WI38 (cell line): ENCODE results near the gene NMNAT1.

Experiments
- H3K4me3 ChIP-seq: 2 replicates; pipeline ENCODE4 v1.5.1; 2011; ENCODE audit warnings: low read depth, mild to moderate bottlenecking, control low read depth, low read length
- TF ChIP-seq, protein P1 (sequence below): IDR thresholded peaks from 2 replicates; pipeline ENCODE4 v1.5.1; 2012; ENCODE audit warnings: low read depth, mild to moderate bottlenecking, control low read depth, low read length

The NMNAT1 gene

DNA sequence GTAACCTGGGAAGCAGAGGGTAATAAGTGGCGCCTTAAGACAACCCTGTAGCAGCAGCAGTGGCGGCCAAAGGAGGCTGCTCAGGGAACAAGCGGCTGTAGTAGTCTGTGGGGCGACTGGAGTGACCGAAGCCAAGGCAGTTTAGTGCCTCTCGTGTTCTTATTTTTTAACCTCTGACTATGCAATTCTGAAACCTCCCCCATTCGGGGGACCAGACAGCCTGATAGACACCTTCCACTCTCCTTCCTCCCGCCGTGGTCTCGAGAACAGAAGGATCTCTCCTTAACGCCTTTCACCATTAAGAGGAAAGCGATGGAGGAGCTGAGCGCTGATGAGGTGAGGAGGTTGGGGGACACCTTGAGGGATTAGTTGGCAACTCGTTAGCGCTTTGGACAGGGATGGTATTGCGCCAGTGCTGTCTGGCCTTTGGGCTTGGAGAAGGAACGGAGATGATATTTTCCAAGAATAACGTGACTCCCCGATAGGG lies 90.1 kb downstream of the NMNAT1 start:
- TF ChIP-seq, protein P1, sequence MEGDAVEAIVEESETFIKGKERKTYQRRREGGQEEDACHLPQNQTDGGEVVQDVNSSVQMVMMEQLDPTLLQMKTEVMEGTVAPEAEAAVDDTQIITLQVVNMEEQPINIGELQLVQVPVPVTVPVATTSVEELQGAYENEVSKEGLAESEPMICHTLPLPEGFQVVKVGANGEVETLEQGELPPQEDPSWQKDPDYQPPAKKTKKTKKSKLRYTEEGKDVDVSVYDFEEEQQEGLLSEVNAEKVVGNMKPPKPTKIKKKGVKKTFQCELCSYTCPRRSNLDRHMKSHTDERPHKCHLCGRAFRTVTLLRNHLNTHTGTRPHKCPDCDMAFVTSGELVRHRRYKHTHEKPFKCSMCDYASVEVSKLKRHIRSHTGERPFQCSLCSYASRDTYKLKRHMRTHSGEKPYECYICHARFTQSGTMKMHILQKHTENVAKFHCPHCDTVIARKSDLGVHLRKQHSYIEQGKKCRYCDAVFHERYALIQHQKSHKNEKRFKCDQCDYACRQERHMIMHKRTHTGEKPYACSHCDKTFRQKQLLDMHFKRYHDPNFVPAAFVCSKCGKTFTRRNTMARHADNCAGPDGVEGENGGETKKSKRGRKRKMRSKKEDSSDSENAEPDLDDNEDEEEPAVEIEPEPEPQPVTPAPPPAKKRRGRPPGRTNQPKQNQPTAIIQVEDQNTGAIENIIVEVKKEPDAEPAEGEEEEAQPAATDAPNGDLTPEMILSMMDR, result no peak
- H3K4me3 ChIP-seq, result peak overlapping the region; percentile 86
